HuH-7.5 (cell line): ENCODE data around the gene JKAMP.

Experiments used
- DNase-seq: peaks from one replicate; pipeline ENCODE4 v3.0.0; 2011; ENCODE audit warnings: low spot score

The JKAMP gene

GRCh38 chr14:59541731-59542130, 57.4 kb downstream of the JKAMP start:
- DNase-seq, result no peak

- no peak for DNase-seq
Observed at GRCh38 chr14:59543873-59544272, 59.6 kb downstream of the JKAMP start.

- no peak for DNase-seq
Observed at GRCh38 chr14:59547310-59547709, 63.0 kb downstream of the JKAMP start.
